Measurements from ENCODE around the gene UGT8.
A peak's percentile ranks its signal among the peaks of the same experiment; 100 is the strongest.

UGT8 gene

DNA sequence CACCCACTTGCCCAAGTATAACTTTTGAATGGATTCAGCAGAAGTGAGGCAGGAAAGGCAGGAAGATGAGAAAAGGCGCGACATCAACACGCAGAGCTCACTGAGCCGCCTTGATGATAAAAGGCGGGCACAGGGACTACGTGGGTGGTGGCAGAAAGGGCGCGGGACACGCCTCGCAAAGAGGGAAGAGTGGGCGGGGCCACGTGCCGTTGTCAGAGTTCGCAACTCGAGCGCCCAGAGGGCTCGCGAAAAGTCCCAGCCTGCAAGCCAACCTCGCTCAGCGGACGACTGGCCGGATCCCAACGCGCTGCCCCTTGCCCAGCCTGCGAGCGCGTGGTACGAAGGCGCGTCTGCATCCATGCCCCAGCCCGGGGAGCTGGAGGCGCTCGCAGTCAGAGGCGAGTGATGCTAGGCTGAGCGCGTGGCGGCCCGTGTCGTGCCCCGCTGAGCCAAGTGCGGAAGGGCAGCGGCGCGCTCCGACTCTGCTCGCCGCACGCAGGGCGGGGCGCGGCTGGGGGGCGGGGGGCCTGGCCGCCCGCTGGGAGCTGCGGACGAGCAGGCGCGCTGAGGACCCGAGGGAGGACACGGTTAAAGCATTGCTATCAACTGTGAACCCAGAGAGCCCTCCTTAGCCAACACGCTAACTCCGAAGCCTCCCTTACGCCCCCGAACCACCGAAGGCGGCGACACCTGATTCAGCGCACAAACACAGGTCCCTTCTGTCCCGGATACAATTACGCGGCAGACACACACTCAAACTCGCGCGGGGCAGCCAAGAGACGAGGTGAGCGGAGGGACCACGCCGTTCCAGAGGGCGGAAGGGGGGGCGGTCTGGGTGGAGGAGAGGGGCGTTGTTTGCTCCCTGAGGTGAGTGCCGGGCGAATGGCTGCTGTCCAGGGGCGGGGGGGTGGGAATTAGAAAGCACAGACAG lies at the start of gene UGT8:
Gene UGT8 (plus strand): TSS at position 617 of the 931 bp plus-strand sequence. CDS start 24,074 bp downstream, outside the sequence.
- Mint-ChIP-seq H3K4me1 (peaks cover 6% of the 10 kb centered on the region), H3K9me3 (peaks cover 8% of the 10 kb centered on the region), H3K27ac (peak within 1 kb of the TSS in 1 of 3 experiments; percentile 73), H3K27me3 (ENCODE audit: low read depth) (peaks cover 65% of the 10 kb centered on the region), H3K4me3 (peak within 1 kb of the TSS; percentile 91 to 98 (median 91)), H3K36me3 (ENCODE audit: low read depth) (peaks cover 6% of the 10 kb centered on the region)
- TF ChIP-seq, protein P1, sequence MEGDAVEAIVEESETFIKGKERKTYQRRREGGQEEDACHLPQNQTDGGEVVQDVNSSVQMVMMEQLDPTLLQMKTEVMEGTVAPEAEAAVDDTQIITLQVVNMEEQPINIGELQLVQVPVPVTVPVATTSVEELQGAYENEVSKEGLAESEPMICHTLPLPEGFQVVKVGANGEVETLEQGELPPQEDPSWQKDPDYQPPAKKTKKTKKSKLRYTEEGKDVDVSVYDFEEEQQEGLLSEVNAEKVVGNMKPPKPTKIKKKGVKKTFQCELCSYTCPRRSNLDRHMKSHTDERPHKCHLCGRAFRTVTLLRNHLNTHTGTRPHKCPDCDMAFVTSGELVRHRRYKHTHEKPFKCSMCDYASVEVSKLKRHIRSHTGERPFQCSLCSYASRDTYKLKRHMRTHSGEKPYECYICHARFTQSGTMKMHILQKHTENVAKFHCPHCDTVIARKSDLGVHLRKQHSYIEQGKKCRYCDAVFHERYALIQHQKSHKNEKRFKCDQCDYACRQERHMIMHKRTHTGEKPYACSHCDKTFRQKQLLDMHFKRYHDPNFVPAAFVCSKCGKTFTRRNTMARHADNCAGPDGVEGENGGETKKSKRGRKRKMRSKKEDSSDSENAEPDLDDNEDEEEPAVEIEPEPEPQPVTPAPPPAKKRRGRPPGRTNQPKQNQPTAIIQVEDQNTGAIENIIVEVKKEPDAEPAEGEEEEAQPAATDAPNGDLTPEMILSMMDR (IDR thresholded peaks at IDR 0.05; ENCODE audit: unreplicated experiment in 3 of 3), result no peak

GRCh38 chr4:114549638-114550037 lies 49.0 kb upstream of the UGT8 start:
- Mint-ChIP-seq H3K4me3 (no peak overlapping the region), H3K4me1 (no peaks in the 10 kb centered on the region), H3K27ac (no peak overlapping the region), H3K27me3 (ENCODE audit: low read depth) (no peaks in the 10 kb centered on the region), H3K9me3 (peaks cover 14% of the 10 kb centered on the region), H3K36me3 (ENCODE audit: low read depth) (peaks cover 3% of the 10 kb centered on the region)
- TF ChIP-seq, protein P1 (IDR thresholded peaks at IDR 0.05; ENCODE audit: unreplicated experiment in 3 of 3), result no peak

- Mint-ChIP-seq H3K27me3 (ENCODE audit: low read depth) (no peaks in the 10 kb centered on the region), H3K9me3 (peaks cover 24% of the 10 kb centered on the region), H3K27ac (no peak overlapping the region), H3K4me3 (no peak overlapping the region), H3K36me3 (ENCODE audit: low read depth) (peaks cover 4% of the 10 kb centered on the region), H3K4me1 (no peaks in the 10 kb centered on the region)
- TF ChIP-seq, protein P1 (IDR thresholded peaks at IDR 0.05; ENCODE audit: unreplicated experiment in 3 of 3), result no peak
Observed at GRCh38 chr4:114558446-114559020, 40.1 kb upstream of the UGT8 start.

- H3K4me1 Mint-ChIP-seq, result no peaks in the 10 kb centered on the region
- TF ChIP-seq, protein P1 (IDR thresholded peaks at IDR 0.05; ENCODE audit: unreplicated experiment in 3 of 3), result no peak
- H3K4me3 Mint-ChIP-seq, result no peak overlapping the region
- no peak overlapping the region for H3K27ac Mint-ChIP-seq
- H3K27me3 Mint-ChIP-seq (ENCODE audit: low read depth), result no peaks in the 10 kb centered on the region
- peaks cover 4% of the 10 kb centered on the region for H3K36me3 Mint-ChIP-seq (ENCODE audit: low read depth)
- H3K9me3 Mint-ChIP-seq, result peaks cover 16% of the 10 kb centered on the region
Observed at GRCh38 chr4:114561590-114561989, 37.0 kb upstream of the UGT8 start.

DNA sequence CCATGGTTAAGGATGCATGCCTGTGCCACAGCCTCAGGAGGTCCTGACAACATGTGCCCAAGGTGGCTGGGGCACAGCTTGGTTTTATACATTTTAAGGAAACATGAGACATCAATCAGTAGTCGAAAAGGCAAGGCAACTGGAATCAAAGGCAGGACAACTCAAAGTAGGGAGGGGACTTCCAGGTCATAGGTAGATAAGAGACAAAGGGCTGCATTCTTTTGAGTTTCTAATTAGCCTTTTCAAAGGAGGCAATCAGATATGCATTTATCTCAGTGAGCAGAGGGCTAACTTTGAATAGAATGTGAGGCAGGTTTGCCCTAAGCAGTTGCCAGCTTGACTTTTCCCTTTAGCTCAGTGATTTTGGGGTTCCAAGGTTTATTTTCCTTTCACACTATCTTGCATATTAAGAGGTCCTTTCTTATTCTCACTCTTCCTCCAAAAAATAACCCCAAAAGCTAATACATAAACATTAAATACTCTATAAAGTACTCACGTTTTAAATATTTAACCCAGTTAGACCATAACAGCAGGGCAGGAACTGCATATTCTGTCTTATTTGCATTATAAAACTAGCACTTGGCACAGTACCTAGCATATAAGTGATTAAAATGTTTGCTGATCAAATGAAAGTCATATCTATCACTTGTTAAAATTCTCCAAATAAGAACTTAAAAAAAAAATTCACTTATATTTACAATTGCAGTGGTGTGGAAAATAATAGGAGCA lies 36.3 kb upstream of the UGT8 start:
- Mint-ChIP-seq H3K27ac (no peak overlapping the region), H3K9me3 (peaks cover 16% of the 10 kb centered on the region), H3K4me3 (no peak overlapping the region), H3K4me1 (no peaks in the 10 kb centered on the region), H3K27me3 (ENCODE audit: low read depth) (no peaks in the 10 kb centered on the region), H3K36me3 (ENCODE audit: low read depth) (peaks cover 4% of the 10 kb centered on the region)
- TF ChIP-seq, protein P1 (IDR thresholded peaks at IDR 0.05; ENCODE audit: unreplicated experiment in 3 of 3), result no peak

All from nephron (organoid).